Naive thymus-derived CD8-positive, alpha-beta T cell (primary cell): ENCODE measurements around the gene CASP2. TPM values are rescaled to one million over a fixed set of nuclear protein-coding genes. Genes with fewer than 3 reads are reported as not detected.
A peak's percentile ranks its signal among the peaks of the same experiment; 100 is the strongest.

Experiments
- ATAC-seq, 2 donors: fragments of 150-1000 bp; cut with Tn5 transposase in 1 of 2; sonication (Bioruptor Pico), chemical (Tn5 transposase) in 1 of 2; 1 replicate in 1 of 2; 2 replicates in 1 of 2; pipeline ENCODE4 v1.10.0; 2021; ENCODE audit warnings: mild to moderate bottlenecking in 2 of 2, moderate library complexity in 2 of 2
- POLR2A ChIA-PET: fragments of 350-600 bp; sonication (Branson Sonifier 250); formaldehyde crosslinking; loops from one replicate; lab custom pipeline; 2021; ENCODE audit warnings: antibody characterized with exemption; lab: Charles Lee
- DNase-seq, 10 donors: peaks; one replicate each; pipeline versions ENCODE4 v3.0.0 to v3.0.0-alpha.2; 2020 to 2022
- H3K27ac Mint-ChIP-seq, 10 donors: one replicate each; pipeline ENCODE4 v1.8.0; 2020 to 2022; ENCODE audit warnings: mild to moderate bottlenecking in 10 of 10, mixed read lengths in 10 of 10, moderate library complexity in 4 of 10, inconsistent platforms in 1 of 10
- H3K27me3 Mint-ChIP-seq, 5 donors: one replicate each; pipeline ENCODE4 v1.8.0; 2021 to 2022; ENCODE audit warnings: mixed read lengths in 5 of 5
- H3K36me3 Mint-ChIP-seq, 3 donors: one replicate each; pipeline ENCODE4 v1.8.0; 2020 to 2022; ENCODE audit warnings: mixed read lengths in 3 of 3, mild to moderate bottlenecking in 2 of 3, inconsistent platforms in 1 of 3
- H3K4me1 Mint-ChIP-seq, 4 donors: one replicate each; pipeline ENCODE4 v1.8.0; 2021 to 2022; ENCODE audit warnings: mixed read lengths in 4 of 4
- H3K4me3 Mint-ChIP-seq, 10 donors: one replicate each; pipeline ENCODE4 v1.8.0; 2020 to 2022; ENCODE audit warnings: mild to moderate bottlenecking in 10 of 10, mixed read lengths in 10 of 10, moderate library complexity in 6 of 10, inconsistent platforms in 1 of 10
- H3K9me3 Mint-ChIP-seq, 9 donors: one replicate each; pipeline ENCODE4 v1.8.0; 2020 to 2022; ENCODE audit warnings: mixed read lengths in 9 of 9, mild to moderate bottlenecking in 3 of 9, inconsistent platforms in 1 of 9, moderate library complexity in 1 of 9
- polyA plus RNA-seq, 3 donors: library from polyadenylated mRNA; unstranded; fragments of 300-500 nt; fragmentation: Illumina TruSeq; gene quantifications; one replicate each; pipeline ENCODE4 v1.2.3, GENCODE V29; 2021
- total RNA-seq, 8 experiments: library from RNA in 2 of 8; stranded (reverse) in 2 of 8; gene quantifications; one replicate each; pipeline ENCODE4 v1.2.3 and lab custom pipeline; 2021 to 2026

The CASP2 gene
- total and polyA plus RNA-seq, 5 experiments from 2014 or later = 12.1 to 68.2 (median 22.0) TPM

DNA sequence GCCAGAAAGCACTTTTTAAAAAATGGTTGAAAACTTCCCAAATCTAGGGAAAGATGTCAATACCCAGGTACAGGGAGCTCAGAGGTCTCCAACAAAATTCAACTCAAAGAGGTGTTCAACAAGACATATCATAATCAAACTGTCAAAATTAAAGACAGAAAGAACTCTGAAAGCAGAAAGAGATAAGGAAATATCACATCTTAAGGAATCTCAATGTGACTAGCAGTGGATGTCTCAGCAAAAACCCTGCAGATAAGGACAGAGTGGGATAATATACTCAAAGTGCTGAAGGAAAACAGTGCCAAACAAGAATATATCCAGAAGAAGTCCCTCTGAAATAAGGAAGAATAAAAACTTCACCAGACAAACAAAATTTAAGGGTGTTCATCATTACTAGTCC, 38.0 kb upstream of the CASP2 start:
- Mint-ChIP-seq H3K36me3 (peaks cover 0 to 30% (median 17%) of the 10 kb centered on the region in 3 donors), H3K4me3 (peak overlapping the region in 8 of 10 donors; percentile 16 to 67 (median 48)), H3K9me3 (peaks cover 1 to 46% (median 32%) of the 10 kb centered on the region in 9 donors), H3K27ac (peak overlapping the region; percentile 46 to 89 (median 74)), H3K4me1 (peaks cover 45 to 89% (median 83%) of the 10 kb centered on the region in 4 donors), H3K27me3 (no peaks in the 10 kb centered on the region)
- no peak for DNase-seq
- POLR2A ChIA-PET = interaction anchor here (1.0 to 4.0 kb wide), 6 partner anchors 9 to 130 kb away, joined by 3 to 12 read pairs (median 6); partner anchors contain the start of genes CASP2 and GSTK1
- no peak for ATAC-seq

DNA sequence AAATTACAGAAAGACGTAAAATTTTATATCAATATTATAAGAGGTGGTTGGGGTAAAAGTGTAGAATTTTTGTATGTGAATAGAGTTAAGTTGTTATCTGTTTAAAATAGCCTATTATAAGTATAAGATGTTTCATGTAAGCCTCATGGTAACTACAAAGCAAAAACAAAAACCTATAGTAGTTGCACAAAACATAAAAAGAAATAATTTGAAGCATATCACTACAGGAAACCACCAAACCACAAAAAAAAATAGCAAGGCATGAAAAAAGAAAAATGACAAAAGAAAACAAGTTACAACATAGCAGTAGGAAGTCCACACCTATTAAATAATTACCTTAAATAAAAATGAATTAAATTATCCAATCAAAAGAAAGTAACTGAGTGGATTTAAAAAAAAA, 37.3 kb upstream of the CASP2 start:
- Mint-ChIP-seq H3K4me3 (peak overlapping the region; percentile 43 to 75 (median 59)), H3K36me3 (peaks cover 0 to 30% (median 17%) of the 10 kb centered on the region in 3 donors), H3K27me3 (no peaks in the 10 kb centered on the region), H3K9me3 (peaks cover 1 to 46% (median 32%) of the 10 kb centered on the region in 9 donors), H3K27ac (peak overlapping the region; percentile 41 to 89 (median 80)), H3K4me1 (peaks cover 44 to 89% (median 83%) of the 10 kb centered on the region in 4 donors)
- DNase-seq (peak in 3 of 10 donors; percentile 77 to 85 (median 85)), ATAC-seq (peak; percentile 88 to 89)
- POLR2A ChIA-PET = interaction anchor here (0.6 to 4.0 kb wide), 10 partner anchors 8 to 673 kb away, joined by 3 to 12 read pairs (median 4); partner anchors contain the start of gene GSTK1

DNA sequence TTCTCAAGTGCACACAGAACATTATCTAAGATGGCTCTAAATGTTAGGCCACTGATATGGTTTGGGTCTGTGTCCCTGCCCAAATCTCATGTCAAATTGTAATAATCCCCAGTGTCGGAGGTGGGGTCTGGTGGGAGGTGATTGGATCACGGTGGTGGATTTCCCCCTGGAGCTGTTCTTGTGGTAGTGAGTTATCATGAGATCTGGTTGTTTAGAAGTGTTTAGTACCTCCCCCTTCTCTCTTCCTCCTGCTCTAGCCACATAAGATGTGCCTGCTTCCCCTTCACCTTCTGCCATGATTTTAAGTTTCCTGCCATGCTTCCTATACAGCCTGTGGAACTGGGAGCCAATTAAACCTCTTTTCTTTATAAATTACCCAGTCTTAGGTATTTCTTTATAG, 36.1 kb upstream of the CASP2 start:
- peak overlapping the region in 8 of 10 donors; percentile 15 to 67 (median 48) for H3K4me3 Mint-ChIP-seq
- POLR2A ChIA-PET = interaction anchor here (0.8 to 4.0 kb wide), 4 partner anchors 11 to 444 kb away, joined by 3 to 12 read pairs (median 6); partner anchors contain the start of genes CASP2 and GSTK1
- peaks cover 0 to 30% (median 17%) of the 10 kb centered on the region in 3 donors for H3K36me3 Mint-ChIP-seq
- ATAC-seq = peak; percentile 32 to 41
- DNase-seq = peak in 2 of 10 donors; percentile 13 to 29
- no peaks in the 10 kb centered on the region for H3K27me3 Mint-ChIP-seq
- peaks cover 41 to 89% (median 80%) of the 10 kb centered on the region in 4 donors for H3K4me1 Mint-ChIP-seq
- peaks cover 1 to 46% (median 30%) of the 10 kb centered on the region in 9 donors for H3K9me3 Mint-ChIP-seq
- peak overlapping the region in 8 of 10 donors; percentile 41 to 89 (median 80) for H3K27ac Mint-ChIP-seq

DNA sequence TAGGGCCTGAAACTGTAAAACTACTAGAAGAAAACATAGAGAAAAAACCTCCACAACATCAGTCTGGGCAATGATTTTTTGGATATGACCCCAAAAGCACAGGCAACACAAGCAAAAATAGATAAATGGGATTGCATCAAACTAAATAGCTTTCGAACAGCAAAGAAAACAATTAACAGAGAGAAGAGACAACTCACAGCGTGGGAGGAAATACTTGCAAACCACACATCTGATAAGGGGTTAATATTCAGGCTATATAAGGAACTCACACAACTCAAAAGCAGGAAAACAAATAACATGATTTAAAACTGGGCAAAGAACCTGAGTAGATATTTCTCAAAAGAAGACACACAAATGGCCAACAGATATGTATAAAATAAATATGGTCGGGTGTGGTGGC, 32.6 kb upstream of the CASP2 start:
- peaks cover 0 to 31% (median 15%) of the 10 kb centered on the region in 9 donors for H3K9me3 Mint-ChIP-seq
- H3K36me3 Mint-ChIP-seq = peaks cover 0 to 16% (median 3%) of the 10 kb centered on the region in 3 donors
- peak overlapping the region in 1 of 10 donors; percentile 54 for H3K4me3 Mint-ChIP-seq
- H3K27ac Mint-ChIP-seq = peak overlapping the region in 7 of 10 donors; percentile 26 to 72 (median 57)
- peaks cover 38 to 79% (median 77%) of the 10 kb centered on the region in 4 donors for H3K4me1 Mint-ChIP-seq
- POLR2A ChIA-PET = interaction anchor here (0.7 to 1.2 kb wide), 4 partner anchors 8 to 32 kb away, joined by 3 to 11 read pairs (median 4); partner anchors contain the start of gene GSTK1
- DNase-seq = no peak
- ATAC-seq = no peak
- H3K27me3 Mint-ChIP-seq = no peaks in the 10 kb centered on the region

DNA sequence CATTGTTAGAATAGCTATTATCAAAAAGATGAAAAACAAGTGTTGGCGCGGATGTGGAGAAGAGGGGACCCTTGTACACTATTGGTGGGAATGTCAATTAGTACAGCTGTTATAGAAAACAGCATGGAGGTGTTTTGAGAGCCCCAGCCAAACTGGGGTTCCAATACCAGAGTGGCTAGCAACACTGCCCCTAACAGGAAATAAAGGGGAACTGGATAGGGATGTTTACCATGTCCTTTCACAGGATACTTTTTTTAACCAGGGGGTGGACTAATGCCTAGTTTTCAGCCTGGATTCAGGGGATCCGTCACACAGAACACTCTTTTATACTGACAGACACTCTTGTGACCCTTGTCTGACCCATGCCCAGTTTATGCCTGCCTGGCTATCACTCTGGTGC, 31.8 kb upstream of the CASP2 start:
- Mint-ChIP-seq H3K9me3 (peaks cover 0 to 26% (median 12%) of the 10 kb centered on the region in 9 donors), H3K4me3 (peak overlapping the region in 1 of 10 donors; percentile 34), H3K27me3 (no peaks in the 10 kb centered on the region), H3K4me1 (peaks cover 35 to 78% (median 69%) of the 10 kb centered on the region in 4 donors), H3K27ac (peak overlapping the region; percentile 48 to 89 (median 72)), H3K36me3 (peaks cover 0 to 13% (median 3%) of the 10 kb centered on the region in 3 donors)
- ATAC-seq (no peak), DNase-seq (no peak)
- POLR2A ChIA-PET = interaction anchor here (0.9 to 2.4 kb wide), 2 partner anchors 12 to 16 kb away, joined by 3 to 7 read pairs; no protein-coding TSS in a partner anchor

DNA sequence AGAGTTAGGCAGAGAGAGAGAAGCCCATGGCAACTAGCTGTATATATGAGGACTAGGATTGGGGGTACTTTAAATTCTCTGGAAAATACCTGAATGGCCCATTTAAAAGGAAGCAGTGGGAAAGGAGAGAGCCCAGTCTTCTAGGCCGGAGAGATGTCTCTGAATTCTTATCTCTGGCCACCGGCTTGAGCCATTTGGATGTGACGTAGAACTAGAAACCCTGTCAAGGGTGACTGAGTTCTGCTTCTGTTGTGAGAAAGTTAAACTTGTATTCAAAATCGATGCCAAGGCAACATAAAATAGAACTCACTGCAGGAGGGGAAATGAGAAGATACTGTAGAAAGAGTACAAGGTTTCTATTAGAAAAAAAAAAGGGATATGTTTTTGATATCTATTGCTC, 31.2 kb upstream of the CASP2 start:
- Mint-ChIP-seq H3K9me3 (peaks cover 0 to 22% (median 12%) of the 10 kb centered on the region in 9 donors), H3K27ac (peak overlapping the region; percentile 48 to 83 (median 72)), H3K4me3 (no peak overlapping the region), H3K4me1 (peaks cover 33 to 76% (median 67%) of the 10 kb centered on the region in 4 donors), H3K27me3 (no peaks in the 10 kb centered on the region), H3K36me3 (peaks cover 0 to 13% (median 3%) of the 10 kb centered on the region in 3 donors)
- ATAC-seq = no peak
- POLR2A ChIA-PET = interaction anchor here (2.4 kb wide), 1 partner anchor 12 kb away, joined by 7 read pairs; no protein-coding TSS in a partner anchor
- no peak for DNase-seq

DNA sequence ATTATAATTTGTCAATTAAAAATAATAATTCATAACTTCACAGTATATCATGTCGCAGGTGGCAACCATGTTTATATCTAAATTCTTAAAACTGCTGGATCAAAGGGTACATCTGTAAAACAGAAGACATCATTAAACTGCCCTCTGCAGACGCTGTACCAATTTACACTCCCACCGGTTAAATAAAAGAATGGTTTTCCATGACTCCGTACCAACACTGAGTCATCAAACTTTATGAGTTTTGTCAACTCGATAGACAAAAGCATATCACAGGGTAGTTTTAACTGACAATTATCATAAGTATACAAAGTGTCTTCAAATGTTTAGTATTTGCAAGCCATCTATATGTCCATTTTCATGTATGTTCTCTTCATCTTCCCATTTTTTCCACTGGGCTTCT, 30.6 kb upstream of the CASP2 start:
- ATAC-seq = no peak
- H3K27ac Mint-ChIP-seq = peak overlapping the region in 6 of 10 donors; percentile 41 to 83 (median 65)
- peaks cover 0 to 8% (median 1%) of the 10 kb centered on the region in 3 donors for H3K36me3 Mint-ChIP-seq
- no peaks in the 10 kb centered on the region for H3K27me3 Mint-ChIP-seq
- no peak for DNase-seq
- no peak overlapping the region for H3K4me3 Mint-ChIP-seq
- peaks cover 30 to 73% (median 66%) of the 10 kb centered on the region in 4 donors for H3K4me1 Mint-ChIP-seq
- H3K9me3 Mint-ChIP-seq = peaks cover 0 to 17% (median 10%) of the 10 kb centered on the region in 9 donors
- POLR2A ChIA-PET = interaction anchor here (1.0 to 2.4 kb wide), 3 partner anchors 13 to 146 kb away, joined by 4 to 7 read pairs (median 6); partner anchors contain the start of gene CASP2

DNA sequence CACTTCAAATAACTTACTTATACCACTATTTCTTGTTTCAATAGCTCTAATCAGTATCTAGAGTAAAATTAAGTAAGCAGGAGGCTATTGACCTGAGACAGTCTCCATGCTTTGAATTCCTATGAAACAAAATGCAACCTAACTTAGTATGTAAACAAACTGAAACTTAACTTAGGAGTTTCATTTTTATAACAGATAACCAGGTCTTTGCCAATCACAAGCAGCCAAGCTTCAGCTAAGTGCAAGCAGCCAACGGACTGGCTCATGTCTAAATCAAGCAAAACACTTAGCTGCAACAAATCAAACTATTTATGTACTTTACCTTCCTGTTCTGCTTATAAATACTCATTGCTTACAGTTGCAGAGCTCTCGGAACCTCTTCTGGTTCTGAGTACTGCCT, 29.3 kb upstream of the CASP2 start:
- ATAC-seq = no peak
- Mint-ChIP-seq H3K27me3 (no peaks in the 10 kb centered on the region), H3K9me3 (peaks cover 0 to 8% (median 3%) of the 10 kb centered on the region in 9 donors), H3K4me3 (peak overlapping the region; percentile 40 to 81 (median 70)), H3K36me3 (peaks cover 0 to 2% (median 0%) of the 10 kb centered on the region in 3 donors), H3K4me1 (peaks cover 34 to 69% (median 69%) of the 10 kb centered on the region in 4 donors), H3K27ac (peak overlapping the region; percentile 40 to 98 (median 84))
- POLR2A ChIA-PET = interaction anchor here (0.5 to 2.5 kb wide), 7 partner anchors 9 to 149 kb away, joined by 3 to 9 read pairs (median 4); partner anchors contain the start of gene CASP2
- no peak for DNase-seq

DNA sequence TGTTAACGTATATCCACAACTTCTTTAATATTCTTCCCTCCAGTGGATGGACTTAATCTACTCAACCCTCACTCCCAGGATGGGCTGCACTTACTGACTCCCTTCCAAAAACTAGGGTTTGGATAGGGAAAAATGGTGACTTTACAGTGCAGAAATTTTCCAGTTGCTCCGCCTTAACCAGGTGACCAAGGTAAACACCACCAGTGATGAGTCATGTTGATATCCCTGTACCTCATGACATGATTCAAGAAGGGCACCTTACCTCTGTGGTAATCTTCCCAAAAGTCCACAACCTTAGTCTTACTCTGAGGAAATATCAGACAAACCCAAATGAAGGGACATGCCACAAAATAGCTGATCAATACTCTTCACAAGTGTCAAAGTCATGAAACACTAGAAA, 28.4 kb upstream of the CASP2 start:
- no peak for DNase-seq
- peak overlapping the region in 3 of 10 donors; percentile 1 to 36 (median 12) for H3K4me3 Mint-ChIP-seq
- H3K4me1 Mint-ChIP-seq = peaks cover 38 to 72% (median 71%) of the 10 kb centered on the region in 4 donors
- POLR2A ChIA-PET = interaction anchor here (0.5 to 2.5 kb wide), 2 partner anchors 10 to 28 kb away, joined by 3 to 9 read pairs; partner anchors contain the start of gene CASP2
- no peak for ATAC-seq
- peak overlapping the region; percentile 31 to 98 (median 79) for H3K27ac Mint-ChIP-seq
- H3K9me3 Mint-ChIP-seq = peaks cover 0 to 2% (median 0%) of the 10 kb centered on the region in 9 donors
- H3K36me3 Mint-ChIP-seq = peaks cover 0 to 9% (median 0%) of the 10 kb centered on the region in 3 donors
- H3K27me3 Mint-ChIP-seq = no peaks in the 10 kb centered on the region

DNA sequence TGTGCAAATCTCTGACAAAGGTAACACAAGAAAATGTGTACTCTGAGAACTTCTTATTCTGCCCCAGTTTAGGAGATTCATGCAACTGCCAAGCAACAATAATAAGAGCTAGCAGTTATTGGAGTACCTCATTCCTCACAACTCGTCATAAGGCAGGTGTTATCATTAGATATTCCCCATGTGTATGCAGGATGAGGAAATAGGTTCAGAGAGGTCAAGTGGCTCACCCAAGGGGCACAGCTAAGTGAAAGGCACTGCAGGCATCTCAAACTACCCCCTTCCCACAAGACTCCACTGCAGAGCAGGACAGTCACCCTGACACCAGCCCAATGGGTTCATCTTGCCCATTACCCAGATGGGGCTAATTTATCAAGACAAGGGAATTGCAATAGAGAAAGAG, 26.2 kb upstream of the CASP2 start:
- H3K27me3 Mint-ChIP-seq = no peaks in the 10 kb centered on the region
- H3K4me1 Mint-ChIP-seq = peaks cover 34 to 72% (median 64%) of the 10 kb centered on the region in 4 donors
- no peaks in the 10 kb centered on the region for H3K9me3 Mint-ChIP-seq
- ATAC-seq (no peak), DNase-seq (no peak)
- POLR2A ChIA-PET = interaction anchor here (1.0 to 2.0 kb wide), 2 partner anchors 122 to 153 kb away, joined by 6 to 7 read pairs; no protein-coding TSS in a partner anchor
- peak overlapping the region; percentile 75 to 99 (median 96) for H3K4me3 Mint-ChIP-seq
- H3K36me3 Mint-ChIP-seq = peaks cover 0 to 26% (median 7%) of the 10 kb centered on the region in 3 donors
- peak overlapping the region; percentile 79 to 97 (median 96) for H3K27ac Mint-ChIP-seq

DNA sequence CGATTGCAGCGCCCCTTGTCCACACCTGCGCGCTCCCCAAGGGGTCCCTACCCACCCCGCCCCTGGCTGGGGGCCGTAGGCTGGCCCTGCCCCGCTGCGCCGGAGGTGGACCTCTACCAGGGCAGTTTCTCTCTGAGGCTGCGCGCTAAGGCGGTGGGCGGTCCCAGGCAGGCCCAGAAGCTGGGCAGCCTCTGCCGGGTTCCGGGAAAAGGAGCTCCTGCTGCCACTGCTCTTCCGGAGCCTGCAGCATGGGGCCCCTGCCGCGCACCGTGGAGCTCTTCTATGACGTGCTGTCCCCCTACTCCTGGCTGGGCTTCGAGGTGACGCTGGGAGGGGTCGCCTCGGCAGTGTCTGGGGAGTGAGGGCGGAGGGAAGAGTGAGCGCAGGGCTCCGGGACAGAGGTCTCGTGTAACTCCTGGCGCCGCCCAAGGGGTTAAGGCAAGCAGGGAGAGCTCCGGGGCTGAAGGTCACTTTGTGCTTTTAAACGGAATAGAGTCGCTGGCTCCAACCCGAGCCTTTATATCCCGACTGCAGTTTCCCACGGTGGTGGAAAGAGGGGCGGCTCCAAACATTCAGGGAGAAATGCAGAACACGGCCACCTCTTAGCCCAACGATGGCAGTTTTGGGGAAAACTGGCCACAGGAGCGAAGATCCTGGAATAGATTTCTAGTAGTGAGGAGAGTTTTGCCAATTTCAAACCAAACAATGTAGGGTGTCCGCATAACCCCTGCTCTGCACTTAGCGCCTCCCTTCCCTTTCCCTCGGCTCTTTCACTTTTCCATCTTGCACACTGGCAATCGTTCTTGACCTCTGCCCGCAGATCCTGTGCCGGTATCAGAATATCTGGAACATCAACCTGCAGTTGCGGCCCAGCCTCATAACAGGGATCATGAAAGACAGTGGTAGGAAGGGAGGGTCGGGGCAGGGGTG, 24.6 kb upstream of the CASP2 start, which contains the start of gene GSTK1:
Gene GSTK1, plus strand, starts transcription at position 176 of the 930 bp plus-strand sequence. Its CDS starts 73 bp downstream, at position 249.
- Mint-ChIP-seq H3K36me3 (peaks cover 0 to 42% (median 7%) of the 10 kb centered on the region in 3 donors), H3K4me3 (peak within 1 kb of the TSS; percentile 92 to 99 (median 96)), H3K27me3 (no peaks in the 10 kb centered on the region), H3K4me1 (peaks cover 36 to 70% (median 65%) of the 10 kb centered on the region in 4 donors), H3K9me3 (no peaks in the 10 kb centered on the region), H3K27ac (peak within 1 kb of the TSS; percentile 94 to 97 (median 96))
- ATAC-seq (peak; percentile 97), DNase-seq (peak; percentile 63 to 87 (median 72))
- POLR2A ChIA-PET = interaction anchor here (0.6 to 7.8 kb wide), 23 partner anchors 8 to 466 kb away, joined by 3 to 51 read pairs (median 4); partner anchors contain the start of genes CASP2, EPHA1 and ZYX
